LNCaP clone FGC (cell line): Measurements from ENCODE around the gene CHRNA7.

Source experiments
- DNase-seq: peaks from one replicate; pipeline ENCODE4 v3.0.0-alpha.2; 2011; ENCODE audit warnings: low read depth
- H3K4me3 ChIP-seq: 2 replicates; pipeline ENCODE4 v1.5.1; 2011; ENCODE audit warnings: mild to moderate bottlenecking, low read depth, low read length, control low read depth
- CTCF ChIP-seq: IDR thresholded peaks from 2 replicates; pipeline ENCODE4 v1.5.1; 2012; ENCODE audit warnings: mild to moderate bottlenecking; ENCODE audit not compliant: control insufficient read depth, insufficient read depth; ENCODE audit errors: extremely low read depth

CHRNA7 gene

GRCh38 chr15:32034106-32034505, 3.8 kb downstream of the CHRNA7 start:
- H3K4me3 ChIP-seq, result no peak overlapping the region
- TF ChIP-seq CTCF, result no peak
- DNase-seq, result no peak

DNA sequence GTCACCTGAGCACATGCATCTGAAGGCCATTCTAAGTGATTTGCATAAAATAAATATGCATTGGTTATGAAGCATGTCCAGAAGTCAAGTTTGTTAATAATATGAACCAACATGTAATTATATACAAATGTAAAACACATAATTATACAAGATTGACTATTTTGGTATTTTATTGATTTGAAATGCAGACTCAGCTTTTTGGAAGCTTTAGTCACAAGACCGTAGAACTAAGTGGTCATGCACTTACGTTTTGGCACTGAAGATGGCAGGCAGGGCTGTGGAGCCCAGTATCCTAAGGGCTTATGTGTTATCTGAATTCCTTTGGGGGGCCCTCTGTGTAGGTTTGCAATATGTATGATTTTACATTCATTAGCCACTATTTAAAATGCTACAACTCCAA, 5.0 kb downstream of the CHRNA7 start:
- DNase-seq, result no peak
- H3K4me3 ChIP-seq, result no peak overlapping the region
- no peak for TF ChIP-seq CTCF

DNA sequence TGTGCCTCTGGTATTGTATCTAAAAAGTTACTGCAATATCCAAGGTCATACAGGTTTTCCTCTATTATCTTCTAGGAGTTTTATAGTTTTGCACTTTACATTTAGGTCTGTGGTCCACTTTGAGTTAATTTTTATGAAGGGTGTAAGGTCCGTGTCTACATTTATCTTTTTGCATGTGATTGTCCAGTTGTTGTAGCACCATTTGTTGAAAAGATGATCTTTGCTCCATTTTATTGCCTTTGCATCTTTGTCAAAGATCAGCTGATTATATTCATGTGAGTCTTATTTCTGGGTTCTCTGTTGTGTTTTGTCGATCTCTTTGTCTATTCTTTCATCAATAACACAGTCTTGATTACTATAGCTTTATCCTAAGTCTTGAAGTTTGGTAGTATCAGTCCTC, 6.7 kb downstream of the CHRNA7 start:
- TF ChIP-seq CTCF, result no peak
- no peak overlapping the region for H3K4me3 ChIP-seq

GRCh38 chr15:32041294-32041693, 11.0 kb downstream of the CHRNA7 start:
- no peak for DNase-seq
- no peak overlapping the region for H3K4me3 ChIP-seq
- no peak for TF ChIP-seq CTCF

More for the DNA sequence above, 6.7 kb downstream of the CHRNA7 start:
- no peak for DNase-seq

- peak; percentile 46 for DNase-seq
- H3K4me3 ChIP-seq, result no peak overlapping the region
- peak; percentile 35 for TF ChIP-seq CTCF
These were observed 12.1 kb downstream of the CHRNA7 start for GRCh38 chr15:32042269-32042972.

GRCh38 chr15:32053719-32054118, 23.4 kb downstream of the CHRNA7 start:
- no peak overlapping the region for H3K4me3 ChIP-seq
- no peak for DNase-seq
- no peak for TF ChIP-seq CTCF

DNA sequence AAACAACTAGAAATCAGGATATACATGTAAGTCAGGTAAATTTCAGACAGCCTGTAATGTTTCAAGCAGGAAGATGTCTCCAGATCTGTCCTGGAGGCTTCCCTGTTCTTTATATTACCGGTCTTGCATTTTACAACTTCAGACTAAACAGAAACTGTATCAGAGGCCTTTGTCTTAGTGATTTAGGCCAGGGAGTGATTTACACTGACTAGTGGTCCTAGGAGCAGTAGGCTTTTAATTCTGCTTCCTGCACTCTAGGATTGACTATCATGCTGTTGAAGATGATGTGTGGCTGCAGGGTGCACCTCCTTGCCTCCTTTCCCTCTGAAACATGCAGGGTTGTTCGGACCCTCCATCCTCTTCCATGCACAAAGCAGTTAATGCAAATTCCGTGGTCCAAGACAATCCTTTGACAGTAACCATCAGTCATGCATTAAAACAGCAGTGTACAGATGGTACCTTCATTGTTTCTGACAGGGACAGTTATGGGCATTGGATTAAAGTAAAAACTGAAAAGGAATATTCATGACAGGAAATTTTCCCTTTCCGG, 27.6 kb downstream of the CHRNA7 start:
- no peak for TF ChIP-seq CTCF
- DNase-seq, result no peak

More for the DNA sequence above, 27.6 kb downstream of the CHRNA7 start:
- no peak overlapping the region for H3K4me3 ChIP-seq
